ENCODE results near the gene LGALSL. TPM values are rescaled to one million over a fixed set of nuclear protein-coding genes. Genes with fewer than 3 reads are reported as not detected.

LGALSL gene
- total RNA-seq, 4 donors from 2014 or later = 13.8 to 33.4 (median 22.4) TPM

DNA sequence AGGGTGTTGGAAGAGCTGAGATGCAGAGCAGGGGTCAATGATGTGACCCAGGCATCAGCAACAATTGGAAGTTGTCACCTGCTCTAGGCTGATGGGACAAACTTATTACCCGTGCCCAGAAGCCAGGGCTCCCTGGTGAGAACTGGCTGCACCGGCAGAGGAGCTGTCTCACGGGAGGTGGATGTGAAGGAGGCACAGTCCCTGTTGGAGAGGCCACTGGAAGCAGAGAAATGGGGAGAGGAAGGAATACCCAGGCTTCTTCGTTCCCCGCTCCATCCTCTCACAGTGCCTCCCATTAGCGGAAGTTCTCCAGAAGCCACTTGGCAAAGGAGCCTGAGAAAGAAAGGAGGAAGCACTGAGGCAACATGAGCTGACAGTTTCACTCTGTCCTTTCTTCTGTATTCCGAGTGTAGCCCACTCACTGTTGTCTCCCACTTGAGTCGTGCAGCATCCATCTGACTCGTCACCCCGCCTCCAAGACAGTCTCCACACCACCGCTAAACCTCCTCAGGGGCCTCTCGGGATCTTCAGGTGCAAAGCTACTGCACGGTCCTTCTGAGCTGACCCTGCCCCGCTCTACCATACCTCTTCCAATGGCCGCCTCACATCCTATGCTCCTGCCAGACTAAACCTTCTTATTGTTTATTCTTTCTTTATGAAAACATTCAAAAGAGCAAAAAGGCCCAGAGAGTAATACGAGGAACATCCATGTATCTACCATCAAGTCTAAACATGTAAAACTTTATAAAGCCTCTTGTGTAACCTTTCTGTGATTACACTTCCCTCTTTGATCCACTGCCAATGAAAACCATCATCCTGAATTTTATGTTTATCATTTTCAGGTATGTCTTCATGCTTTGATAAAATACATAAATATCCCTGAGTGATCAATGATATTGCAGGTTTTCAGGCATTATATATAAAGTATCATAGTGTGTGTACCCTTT lies 51.1 kb downstream of the LGALSL start:
- H3K4me3 ChIP-seq = no peak overlapping the region
- TF ChIP-seq POLR2A (IDR thresholded peaks at IDR 0.05) (no peak), EP300 (IDR thresholded peaks at IDR 0.05) (no peak)
- TF ChIP-seq, protein P1, sequence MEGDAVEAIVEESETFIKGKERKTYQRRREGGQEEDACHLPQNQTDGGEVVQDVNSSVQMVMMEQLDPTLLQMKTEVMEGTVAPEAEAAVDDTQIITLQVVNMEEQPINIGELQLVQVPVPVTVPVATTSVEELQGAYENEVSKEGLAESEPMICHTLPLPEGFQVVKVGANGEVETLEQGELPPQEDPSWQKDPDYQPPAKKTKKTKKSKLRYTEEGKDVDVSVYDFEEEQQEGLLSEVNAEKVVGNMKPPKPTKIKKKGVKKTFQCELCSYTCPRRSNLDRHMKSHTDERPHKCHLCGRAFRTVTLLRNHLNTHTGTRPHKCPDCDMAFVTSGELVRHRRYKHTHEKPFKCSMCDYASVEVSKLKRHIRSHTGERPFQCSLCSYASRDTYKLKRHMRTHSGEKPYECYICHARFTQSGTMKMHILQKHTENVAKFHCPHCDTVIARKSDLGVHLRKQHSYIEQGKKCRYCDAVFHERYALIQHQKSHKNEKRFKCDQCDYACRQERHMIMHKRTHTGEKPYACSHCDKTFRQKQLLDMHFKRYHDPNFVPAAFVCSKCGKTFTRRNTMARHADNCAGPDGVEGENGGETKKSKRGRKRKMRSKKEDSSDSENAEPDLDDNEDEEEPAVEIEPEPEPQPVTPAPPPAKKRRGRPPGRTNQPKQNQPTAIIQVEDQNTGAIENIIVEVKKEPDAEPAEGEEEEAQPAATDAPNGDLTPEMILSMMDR (IDR thresholded peaks at IDR 0.05) = no peak
- no peaks in the 10 kb centered on the region for H3K9me3 ChIP-seq
- no peaks in the 10 kb centered on the region for H3K36me3 ChIP-seq
- H3K4me1 ChIP-seq = no peaks in the 10 kb centered on the region
- WGBS, 2 donors = 76 to 79% methylated on average over 16 of the region's 16 CpGs
- no peaks in the 10 kb centered on the region for H3K27me3 ChIP-seq
- H3K27ac ChIP-seq = no peak overlapping the region
- DNase-seq (ENCODE audit: low spot score in 2 of 2) = no peak

DNA sequence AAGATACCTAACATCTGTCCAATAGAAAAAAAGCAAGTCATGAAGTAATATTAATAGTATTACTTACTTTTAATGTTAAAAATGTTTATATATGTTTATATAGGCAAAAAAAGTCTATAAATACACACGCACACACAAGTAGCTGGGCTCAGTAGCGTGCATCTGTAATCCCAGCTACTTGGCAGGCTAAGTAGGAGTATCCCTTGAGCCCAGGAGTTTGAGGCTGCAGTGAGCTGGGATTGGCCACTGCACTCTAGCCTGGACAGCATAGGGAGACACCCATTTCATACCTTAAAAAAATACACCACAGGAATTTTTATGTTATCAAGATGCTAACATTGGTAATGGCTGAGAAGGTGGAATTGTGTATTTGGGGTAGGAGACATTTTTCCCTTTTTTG lies 52.7 kb downstream of the LGALSL start:
- WGBS, 2 donors = 74 to 75% methylated on average over 2 of the region's 2 CpGs
- H3K27ac ChIP-seq = no peak overlapping the region
- no peak for DNase-seq (ENCODE audit: low spot score in 2 of 2)
- H3K4me3 ChIP-seq = no peak overlapping the region
- TF ChIP-seq, protein P1 (IDR thresholded peaks at IDR 0.05) = no peak
- H3K9me3 ChIP-seq = no peaks in the 10 kb centered on the region
- no peaks in the 10 kb centered on the region for H3K36me3 ChIP-seq
- H3K27me3 ChIP-seq = no peaks in the 10 kb centered on the region
- H3K4me1 ChIP-seq = no peaks in the 10 kb centered on the region

Other genes starting within 250 kb of the LGALSL start
- gene AFTPH, start 70.2 kb downstream of the LGALSL start, total RNA-seq = 10 to 100 TPM; 27.7 to 50.3 (median 38.1) TPM
- gene SERTAD2, start 199.8 kb downstream of the LGALSL start, total RNA-seq = 10 to 100 TPM; 15.9 to 18.8 (median 17.4) TPM